ENCODE results near the gene CAMTA1. TPM values are rescaled to one million over a fixed set of nuclear protein-coding genes. Genes with fewer than 3 reads are reported as not detected.

Gene CAMTA1
- total RNA-seq, 1 donor from 2014 or later = 81.6 TPM

GRCh38 chr1:7104339-7104738 is 319.1 kb downstream of the CAMTA1 start:
- Mint-ChIP-seq H3K27me3 (ENCODE audit: unreplicated experiment) (peaks cover 25% of the 10 kb centered on the region), H3K9me3 (ENCODE audit: unreplicated experiment) (no peaks in the 10 kb centered on the region), H3K36me3 (ENCODE audit: unreplicated experiment) (no peaks in the 10 kb centered on the region), H3K27ac (ENCODE audit: unreplicated experiment) (no peak overlapping the region), H3K4me3 (ENCODE audit: unreplicated experiment) (no peak overlapping the region), H3K4me1 (ENCODE audit: unreplicated experiment) (no peaks in the 10 kb centered on the region)
- no peak for DNase-seq (ENCODE audit: extremely low spot score, unreplicated experiment)
- no peak for TF ChIP-seq CTCF (IDR thresholded peaks at IDR 0.05)

GRCh38 chr1:7105269-7105668 is 320.0 kb downstream of the CAMTA1 start:
- TF ChIP-seq CTCF (IDR thresholded peaks at IDR 0.05) = no peak
- Mint-ChIP-seq H3K4me1 (ENCODE audit: unreplicated experiment) (no peaks in the 10 kb centered on the region), H3K27ac (ENCODE audit: unreplicated experiment) (no peak overlapping the region), H3K36me3 (ENCODE audit: unreplicated experiment) (no peaks in the 10 kb centered on the region), H3K27me3 (ENCODE audit: unreplicated experiment) (peaks cover 19% of the 10 kb centered on the region), H3K4me3 (ENCODE audit: unreplicated experiment) (no peak overlapping the region), H3K9me3 (ENCODE audit: unreplicated experiment) (no peaks in the 10 kb centered on the region)
- DNase-seq (ENCODE audit: extremely low spot score, unreplicated experiment) = no peak

GRCh38 chr1:7106442-7107108 is 321.3 kb downstream of the CAMTA1 start:
- peaks cover 25% of the 10 kb centered on the region for H3K27me3 Mint-ChIP-seq (ENCODE audit: unreplicated experiment)
- H3K4me3 Mint-ChIP-seq (ENCODE audit: unreplicated experiment) = no peak overlapping the region
- no peaks in the 10 kb centered on the region for H3K4me1 Mint-ChIP-seq (ENCODE audit: unreplicated experiment)
- no peak overlapping the region for H3K27ac Mint-ChIP-seq (ENCODE audit: unreplicated experiment)
- H3K9me3 Mint-ChIP-seq (ENCODE audit: unreplicated experiment) = no peaks in the 10 kb centered on the region
- H3K36me3 Mint-ChIP-seq (ENCODE audit: unreplicated experiment) = no peaks in the 10 kb centered on the region
- no peak for TF ChIP-seq CTCF (IDR thresholded peaks at IDR 0.05)
- no peak for DNase-seq (ENCODE audit: extremely low spot score, unreplicated experiment)

GRCh38 chr1:7107109-7107830 is 322.0 kb downstream of the CAMTA1 start:
- no peaks in the 10 kb centered on the region for H3K9me3 Mint-ChIP-seq (ENCODE audit: unreplicated experiment)
- H3K27ac Mint-ChIP-seq (ENCODE audit: unreplicated experiment) = no peak overlapping the region
- H3K4me3 Mint-ChIP-seq (ENCODE audit: unreplicated experiment) = no peak overlapping the region
- H3K4me1 Mint-ChIP-seq (ENCODE audit: unreplicated experiment) = no peaks in the 10 kb centered on the region
- DNase-seq (ENCODE audit: extremely low spot score, unreplicated experiment) = no peak
- no peak for TF ChIP-seq CTCF (IDR thresholded peaks at IDR 0.05)
- H3K36me3 Mint-ChIP-seq (ENCODE audit: unreplicated experiment) = no peaks in the 10 kb centered on the region
- peaks cover 25% of the 10 kb centered on the region for H3K27me3 Mint-ChIP-seq (ENCODE audit: unreplicated experiment)

GRCh38 chr1:7108251-7108650 is 323.0 kb downstream of the CAMTA1 start:
- H3K4me1 Mint-ChIP-seq (ENCODE audit: unreplicated experiment) = no peaks in the 10 kb centered on the region
- TF ChIP-seq CTCF (IDR thresholded peaks at IDR 0.05) = no peak
- no peak overlapping the region for H3K27ac Mint-ChIP-seq (ENCODE audit: unreplicated experiment)
- H3K9me3 Mint-ChIP-seq (ENCODE audit: unreplicated experiment) = no peaks in the 10 kb centered on the region
- H3K36me3 Mint-ChIP-seq (ENCODE audit: unreplicated experiment) = no peaks in the 10 kb centered on the region
- DNase-seq (ENCODE audit: extremely low spot score, unreplicated experiment) = no peak
- no peak overlapping the region for H3K4me3 Mint-ChIP-seq (ENCODE audit: unreplicated experiment)
- peaks cover 25% of the 10 kb centered on the region for H3K27me3 Mint-ChIP-seq (ENCODE audit: unreplicated experiment)
